NCI-H1694 (cell line): ENCODE data around the gene DPYD.
A peak's percentile ranks its signal among the peaks of the same experiment; 100 is the strongest.
"Not testable (repeated sequence)": the region's sequence is repeated elsewhere in the genome, so short reads cannot be mapped to it uniquely, and the experiment has no call there.

ENCODE experiments used
- DNase-seq: peaks from one replicate; lab custom pipeline; 2025; lab: John Stamatoyannopoulos, UW

Gene DPYD

GRCh38 chr1:97277891-97278654 is 642.8 kb downstream of the DPYD start:
- DNase-seq = no peak

GRCh38 chr1:97271916-97272788 is 648.7 kb downstream of the DPYD start:
- DNase-seq = no peak

- no peak for DNase-seq
These were observed 650.1 kb downstream of the DPYD start for GRCh38 chr1:97270508-97271307.

DNA sequence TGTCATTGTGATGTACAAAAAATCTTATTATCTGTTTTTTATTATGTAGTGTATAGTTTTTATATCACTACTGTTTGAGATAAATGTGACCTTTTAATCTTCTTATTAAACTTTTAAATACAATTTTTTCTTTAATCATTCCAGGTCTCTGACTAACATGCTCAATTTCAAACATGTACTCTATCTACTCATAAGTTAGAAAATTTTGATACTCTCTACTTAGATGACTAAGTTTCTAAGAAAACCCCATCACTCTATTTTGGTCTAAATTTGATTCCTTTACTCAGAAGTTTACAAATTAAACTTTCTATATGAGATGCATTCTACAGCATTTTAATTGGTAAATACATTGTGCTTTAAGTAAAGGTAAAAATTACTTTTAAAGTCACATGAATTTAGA is 655.2 kb downstream of the DPYD start:
- no peak for DNase-seq

DNA sequence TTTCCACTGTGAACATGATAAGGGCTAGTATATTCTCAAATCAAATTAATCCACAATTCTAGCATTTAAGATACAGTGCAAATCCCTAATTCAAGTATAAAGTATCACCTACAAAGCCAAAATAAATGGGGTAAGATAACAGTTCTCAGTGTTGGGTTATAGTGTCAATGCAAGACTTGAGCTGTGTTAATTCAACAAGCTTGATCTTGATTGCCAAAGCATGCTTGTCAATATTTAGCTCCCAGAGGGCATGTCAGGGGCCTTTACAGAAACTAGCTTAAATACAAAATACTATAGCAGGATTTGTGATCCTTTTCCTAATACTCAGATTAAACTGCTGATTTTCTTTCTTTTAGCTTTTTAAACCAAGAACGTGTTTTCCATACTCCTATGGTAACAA is 658.0 kb downstream of the DPYD start:
- no peak for DNase-seq

DNA sequence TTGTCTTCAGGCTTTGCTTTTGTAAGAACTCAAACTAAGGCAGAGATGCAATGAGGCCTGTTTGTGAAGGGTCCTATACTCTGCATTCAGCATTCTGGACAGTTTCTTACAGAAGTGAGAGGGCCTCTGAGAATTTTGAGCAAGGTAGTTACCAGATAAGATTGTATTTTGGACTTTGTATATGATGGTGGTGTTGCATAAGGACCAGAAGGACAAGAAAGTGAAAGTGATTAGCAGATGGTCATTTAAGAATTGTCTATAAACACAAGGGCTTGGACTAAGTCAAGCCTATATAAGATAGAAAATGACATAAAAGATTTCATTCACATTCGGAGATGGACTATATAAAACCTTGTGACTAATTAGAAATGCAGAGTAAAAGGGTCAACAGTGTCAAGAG is 662.2 kb downstream of the DPYD start:
- DNase-seq = no peak

GRCh38 chr1:97254731-97255463 is 665.9 kb downstream of the DPYD start:
- no peak for DNase-seq

GRCh38 chr1:97252925-97253324 is 667.9 kb downstream of the DPYD start:
- DNase-seq = no peak

GRCh38 chr1:97252076-97252475 is 668.8 kb downstream of the DPYD start:
- DNase-seq = no peak

DNA sequence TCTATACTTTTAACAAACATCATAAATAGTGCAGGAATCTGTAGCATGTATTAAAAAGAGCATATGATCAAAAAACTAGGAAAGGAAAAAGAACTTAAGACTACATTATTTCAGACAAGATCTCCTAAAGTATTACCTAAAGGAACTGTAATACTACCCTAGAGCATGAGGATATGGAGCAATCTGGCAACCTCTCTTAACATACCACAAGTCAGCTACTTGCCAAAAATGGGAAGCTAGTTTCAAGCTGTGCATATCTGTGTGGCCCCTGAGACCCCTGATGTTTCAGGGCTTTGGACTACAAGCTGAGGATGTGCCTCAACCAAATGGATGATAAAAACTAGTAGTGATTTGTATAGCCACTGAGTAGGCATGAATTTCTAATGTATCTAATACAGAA is 673.6 kb downstream of the DPYD start:
- no peak for DNase-seq

GRCh38 chr1:97245682-97246081 is 675.2 kb downstream of the DPYD start:
- no peak for DNase-seq

GRCh38 chr1:97245026-97245425 is 675.8 kb downstream of the DPYD start:
- DNase-seq = no peak

DNA sequence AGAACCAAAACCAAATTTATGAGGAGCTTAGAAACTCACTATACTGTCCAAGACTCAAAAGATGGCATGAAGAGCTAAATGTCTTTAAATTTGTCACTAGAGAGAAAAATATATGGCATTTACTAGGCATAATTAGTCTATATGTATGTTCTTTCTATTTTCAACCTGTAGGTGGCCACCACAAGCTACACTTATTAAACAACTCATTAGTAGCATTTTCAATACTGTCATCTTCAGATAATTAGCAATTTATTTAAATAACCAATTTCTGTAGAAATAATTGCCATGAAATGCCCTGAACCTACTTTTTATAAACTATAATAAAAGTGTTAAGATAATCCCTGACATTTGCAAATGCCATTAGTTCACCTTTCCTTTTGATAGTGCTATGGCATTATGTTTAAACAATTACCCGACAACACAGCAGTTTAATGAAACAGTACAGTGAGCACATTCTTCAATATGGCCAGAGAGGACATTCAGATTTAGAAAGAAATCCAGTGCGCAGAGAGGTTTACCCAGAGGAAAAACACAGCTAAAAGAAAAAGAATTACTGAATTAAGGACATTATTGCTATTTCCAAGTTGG is 676.8 kb downstream of the DPYD start:
- DNase-seq = peak; percentile 19

- DNase-seq = no peak
These were observed 682.0 kb downstream of the DPYD start for GRCh38 chr1:97238816-97239215.

DNA sequence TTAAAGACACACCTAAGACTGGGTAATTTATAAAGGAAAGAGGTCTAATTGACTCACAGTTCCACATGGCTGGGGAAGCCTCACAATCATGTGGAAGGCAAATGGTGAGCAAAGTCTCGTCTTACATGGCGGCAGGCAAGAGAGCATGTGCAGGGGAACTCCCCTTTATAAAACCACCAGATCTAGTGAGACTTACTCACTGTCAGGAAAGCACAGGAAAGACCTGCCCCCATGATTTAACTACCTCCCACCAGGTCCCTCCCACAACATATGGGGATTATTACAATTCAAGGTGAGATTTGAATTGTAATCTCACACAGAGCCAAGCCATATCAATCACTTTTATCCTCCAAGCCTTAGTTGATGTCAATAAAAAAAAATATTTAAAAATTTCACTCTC is 689.5 kb downstream of the DPYD start:
- DNase-seq = not testable (repeated sequence)

DNA sequence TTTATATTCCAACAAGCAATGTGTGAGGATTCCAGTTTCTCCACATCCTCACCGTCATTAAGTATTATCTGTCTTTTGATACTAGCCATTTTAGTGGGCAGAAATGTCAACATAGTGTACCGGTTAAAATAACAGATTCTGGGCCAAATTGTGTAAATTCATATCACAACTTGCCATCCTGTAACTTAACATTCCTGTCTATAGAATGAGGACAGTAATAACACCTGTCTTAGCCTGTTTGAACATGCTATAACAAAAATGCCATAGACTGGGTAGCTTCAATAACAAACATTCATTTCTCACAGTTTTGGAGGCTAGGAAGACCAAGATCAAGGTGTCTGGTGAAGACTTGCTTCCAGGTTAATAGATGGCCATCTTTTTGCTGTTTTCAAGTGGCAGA is 708.2 kb downstream of the DPYD start:
- no peak for DNase-seq

DNA sequence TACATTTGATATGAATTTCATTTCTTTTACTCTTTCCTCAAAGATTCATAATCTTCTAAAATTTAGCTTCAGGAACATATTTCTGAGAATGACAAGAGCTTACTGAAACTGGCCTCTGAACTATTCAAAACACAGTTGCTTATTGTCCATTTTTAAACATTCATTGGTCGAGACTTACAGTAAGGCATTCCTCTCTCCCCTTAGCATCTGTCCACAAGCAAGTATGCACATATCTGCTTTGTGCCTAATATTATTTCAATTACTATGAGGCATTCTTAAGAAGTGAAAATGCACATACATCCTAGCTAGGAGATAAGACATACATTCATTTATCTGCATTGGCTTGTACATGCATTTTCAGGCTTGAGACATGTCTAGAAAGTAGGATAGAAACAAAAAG is 710.5 kb downstream of the DPYD start:
- DNase-seq = no peak

DNA sequence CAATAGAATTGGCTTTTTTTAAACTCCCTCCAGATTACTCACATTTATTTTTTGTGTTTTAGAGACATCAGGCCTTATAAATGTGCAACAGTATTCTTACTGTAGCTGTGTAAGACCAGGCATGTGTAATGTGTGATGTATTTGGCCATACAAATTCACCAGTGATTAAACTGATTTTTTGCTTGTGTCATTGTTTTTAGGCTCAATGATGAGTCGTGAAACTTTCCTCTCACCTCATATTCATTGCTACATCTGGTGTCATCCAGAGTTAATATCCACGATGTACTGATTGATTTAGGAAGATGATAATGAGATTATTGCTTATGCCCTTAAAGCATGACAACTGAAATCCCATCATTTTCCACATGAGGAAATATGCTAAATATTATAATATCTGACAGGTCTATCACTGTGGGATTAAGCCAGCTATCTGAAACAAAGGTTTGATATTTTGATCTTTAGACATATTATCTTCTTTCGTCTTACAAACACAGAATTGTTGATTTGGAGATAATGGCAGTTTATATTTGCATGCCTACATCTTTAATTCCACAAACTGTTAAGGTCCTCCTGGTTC is 711.4 kb downstream of the DPYD start:
- DNase-seq = no peak

- no peak for DNase-seq
These were observed 713.0 kb downstream of the DPYD start for GRCh38 chr1:97207868-97208267.

GRCh38 chr1:97204468-97204867 is 716.4 kb downstream of the DPYD start:
- DNase-seq = no peak
